ENCODE data around the gene SLCO3A1. TPM values are rescaled to one million over a fixed set of nuclear protein-coding genes. Genes with fewer than 3 reads are reported as not detected.
A peak's percentile ranks its signal among the peaks of the same experiment; 100 is the strongest.
"Not testable (repeated sequence)": the region's sequence is repeated elsewhere in the genome, so short reads cannot be mapped to it uniquely, and the experiment has no call there.

SLCO3A1 gene
- total and polyA plus RNA-seq, 2 experiments from 2014 or later, result 1.9 to 6.9 TPM

GRCh38 chr15:92062505-92062904 lies 209.0 kb downstream of the SLCO3A1 start:
- Histone ChIP-seq H3K4me1 (ENCODE audit: insufficient read depth) (no peaks in the 10 kb centered on the region), H3K36me3 (ENCODE audit: low read depth) (no peaks in the 10 kb centered on the region), H3K9me3 (ENCODE audit: low read depth) (no peaks in the 10 kb centered on the region), H3F3A (ENCODE audit: insufficient read depth) (no peaks in the 10 kb centered on the region), H4K20me1 (ENCODE audit: insufficient read depth) (no peaks in the 10 kb centered on the region), H3K79me2 (ENCODE audit: insufficient read depth) (no peaks in the 10 kb centered on the region), H2AFZ (no peak overlapping the region), H3K27ac (no peak overlapping the region), H3K4me2 (ENCODE audit: unreplicated experiment) (no peak overlapping the region), H3K9me2 (ENCODE audit: insufficient read depth) (no peaks in the 10 kb centered on the region), H3K9ac (no peak overlapping the region), H3K4me3 (no peak overlapping the region), H3K27me3 (replicated peaks; ENCODE audit: insufficient read depth) (no peaks in the 10 kb centered on the region)
- TF ChIP-seq EZH2phosphoT487 (IDR thresholded peaks at IDR 0.05; ENCODE audit: insufficient read depth, low read depth) (no peak), EZH2 (IDR thresholded peaks at IDR 0.05; ENCODE audit: insufficient read depth, poor library complexity, severe bottlenecking) (no peak)
- in situ Hi-C loops (cut with MboI), result no loop called here
- 66 to 71% methylated on average over 5 of the region's 5 CpGs for WGBS, 2 experiments (ENCODE audit: low coverage in 1 of 2, low lambda C conversion rate in 2 of 2, missing lambda C conversion rate in 2 of 2)
- DNase-seq, result no peak

GRCh38 chr15:92068121-92068520 lies 214.6 kb downstream of the SLCO3A1 start:
- 77 to 80% methylated on average over 7 of the region's 7 CpGs for WGBS, 2 experiments (ENCODE audit: low coverage in 1 of 2, low lambda C conversion rate in 2 of 2, missing lambda C conversion rate in 2 of 2)
- Histone ChIP-seq H3K9me3 (ENCODE audit: low read depth) (no peaks in the 10 kb centered on the region), H3K79me2 (ENCODE audit: insufficient read depth) (no peaks in the 10 kb centered on the region), H3K27ac (no peak overlapping the region), H2AFZ (no peak overlapping the region), H3K4me1 (ENCODE audit: insufficient read depth) (0 out of 2 replicates have a peak, but pooled peaks cover 7% of the 10 kb centered on the region), H3K36me3 (ENCODE audit: low read depth) (no peaks in the 10 kb centered on the region), H3K4me3 (no peak overlapping the region), H3F3A (ENCODE audit: insufficient read depth) (peaks cover 8% of the 10 kb centered on the region; the same call in 1 of the 2 replicates), H3K9me2 (ENCODE audit: insufficient read depth) (no peaks in the 10 kb centered on the region), H3K9ac (no peak overlapping the region), H3K27me3 (replicated peaks; ENCODE audit: insufficient read depth) (no peaks in the 10 kb centered on the region), H4K20me1 (ENCODE audit: insufficient read depth) (no peaks in the 10 kb centered on the region), H3K4me2 (ENCODE audit: unreplicated experiment) (no peak overlapping the region)
- in situ Hi-C loops (cut with MboI), result no loop called here
- DNase-seq, result peak; percentile 23
- TF ChIP-seq EZH2phosphoT487 (IDR thresholded peaks at IDR 0.05; ENCODE audit: insufficient read depth, low read depth), result no peak
- TF ChIP-seq EZH2 (IDR thresholded peaks at IDR 0.05; ENCODE audit: insufficient read depth, poor library complexity, severe bottlenecking), result no peak

DNA sequence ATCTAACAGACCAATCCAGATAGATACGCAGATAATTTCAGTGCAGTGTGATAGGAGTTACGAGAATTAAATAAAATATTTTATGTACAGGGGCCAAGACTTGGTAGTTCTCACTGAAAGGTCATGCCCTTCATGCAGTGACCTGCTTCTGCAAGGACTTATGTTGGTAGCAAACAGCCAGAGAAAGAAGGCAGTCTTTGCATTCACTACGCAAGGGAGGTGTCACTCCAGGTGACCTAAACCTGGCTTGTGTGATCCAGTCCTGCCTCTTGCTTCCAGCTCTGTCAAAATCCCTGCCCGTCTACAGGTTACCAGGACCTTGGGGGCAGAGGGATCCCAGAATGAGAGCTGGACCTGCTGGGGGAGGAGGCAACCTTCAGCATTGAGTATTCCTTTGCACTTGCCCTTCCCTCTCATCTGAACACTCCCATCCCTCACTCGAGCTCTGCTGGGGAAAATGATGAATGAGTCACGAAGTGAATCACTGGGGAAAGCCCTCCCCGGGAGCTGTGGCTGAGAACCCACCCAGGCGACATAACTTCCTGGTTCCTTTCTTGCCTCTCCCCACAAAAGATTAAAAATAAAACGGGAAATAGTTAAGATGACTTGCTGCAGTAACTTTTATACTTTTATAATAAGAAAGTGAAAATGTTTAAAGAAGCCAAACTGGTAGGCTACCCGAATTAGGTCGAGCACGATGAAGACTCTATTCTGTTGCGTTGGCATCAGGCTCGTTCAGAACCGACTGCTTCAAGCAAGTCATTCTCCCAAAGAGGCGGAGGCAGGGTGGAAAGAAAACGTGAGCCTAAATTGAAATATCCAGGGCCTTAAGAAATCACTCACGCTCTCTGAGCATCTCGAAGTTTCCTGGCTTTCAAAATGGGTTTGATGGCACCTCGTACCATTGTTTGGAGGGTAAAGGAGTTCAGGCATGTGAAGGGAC lies 216.1 kb downstream of the SLCO3A1 start:
- Histone ChIP-seq H3K27me3 (replicated peaks; ENCODE audit: insufficient read depth) (no peaks in the 10 kb centered on the region), H3F3A (ENCODE audit: insufficient read depth) (peaks cover 8% of the 10 kb centered on the region; the same call in 1 of the 2 replicates), H3K9ac (peak overlapping the region; percentile 79), H2AFZ (peak overlapping the region; percentile 88), H3K4me3 (peak overlapping the region; percentile 75), H3K27ac (peak overlapping the region; percentile 74), H3K79me2 (ENCODE audit: insufficient read depth) (no peaks in the 10 kb centered on the region), H3K36me3 (ENCODE audit: low read depth) (no peaks in the 10 kb centered on the region), H4K20me1 (ENCODE audit: insufficient read depth) (no peaks in the 10 kb centered on the region), H3K9me3 (ENCODE audit: low read depth) (no peaks in the 10 kb centered on the region), H3K4me2 (ENCODE audit: unreplicated experiment) (peak overlapping the region; percentile 88), H3K4me1 (ENCODE audit: insufficient read depth) (0 out of 2 replicates have a peak, but pooled peaks cover 10% of the 10 kb centered on the region), H3K9me2 (ENCODE audit: insufficient read depth) (no peaks in the 10 kb centered on the region)
- in situ Hi-C loops (cut with MboI), result loop anchor here (10.0 kb wide), 2 partner anchors 205 to 765 kb away; no protein-coding TSS in a partner anchor
- 15% methylated on average over 20 of the region's 20 CpGs for WGBS, 2 experiments (ENCODE audit: low coverage in 1 of 2, low lambda C conversion rate in 2 of 2, missing lambda C conversion rate in 2 of 2)
- TF ChIP-seq EZH2phosphoT487 (IDR thresholded peaks at IDR 0.05; ENCODE audit: insufficient read depth, low read depth) (no peak), EZH2 (IDR thresholded peaks at IDR 0.05; ENCODE audit: insufficient read depth, poor library complexity, severe bottlenecking) (no peak)
- DNase-seq, result peak; percentile 90

- Histone ChIP-seq H3K4me1 (ENCODE audit: insufficient read depth) (0 out of 2 replicates have a peak, but pooled peaks cover 11% of the 10 kb centered on the region), H3K27ac (peak overlapping the region; percentile 74), H3K9ac (peak overlapping the region; percentile 79), H2AFZ (peak overlapping the region; percentile 88), H3K4me2 (ENCODE audit: unreplicated experiment) (peak overlapping the region; percentile 88), H3K4me3 (peak overlapping the region; percentile 75)
- not testable (repeated sequence) for H3F3A ChIP-seq (ENCODE audit: insufficient read depth); DNase-seq; H3K27me3 ChIP-seq (replicated peaks; ENCODE audit: insufficient read depth); H3K9me2 ChIP-seq (ENCODE audit: insufficient read depth); H3K9me3 ChIP-seq (ENCODE audit: low read depth); H4K20me1 ChIP-seq (ENCODE audit: insufficient read depth); H3K36me3 ChIP-seq (ENCODE audit: low read depth); H3K79me2 ChIP-seq (ENCODE audit: insufficient read depth)
- WGBS, 2 experiments (ENCODE audit: low coverage in 1 of 2, low lambda C conversion rate in 2 of 2, missing lambda C conversion rate in 2 of 2), result 75 to 76% methylated on average over 8 of the region's 8 CpGs
- in situ Hi-C loops (cut with MboI), result loop anchor here (10.0 kb wide), 2 partner anchors 205 to 765 kb away; no protein-coding TSS in a partner anchor
These were observed 216.7 kb downstream of the SLCO3A1 start for GRCh38 chr15:92070251-92070650.

Measured in GM23248 (cell line).